PFSK-1 (cell line): ENCODE data around the gene FAM118B.

Experiments
- FOXP2 ChIP-seq: optimal IDR thresholded peaks from 2 replicates; pipeline ENCODE3; 2011; ENCODE audit warnings: borderline replicate concordance, control low read depth, inconsistent platforms; ENCODE audit not compliant: insufficient read depth; ENCODE audit errors: extremely low read length, extremely low read depth
- POLR2AphosphoS5 ChIP-seq: IDR thresholded peaks from 2 replicates; pipeline ENCODE4 v1.6.1; 2012; ENCODE audit warnings: low read depth, mild to moderate bottlenecking, control low read depth, low read length, moderate library complexity
- REST ChIP-seq, 2 experiments: IDR thresholded peaks; 2 replicates each; pipeline versions ENCODE4 v1.6.1 to v1.8.0; 2011 to 2012; ENCODE audit warnings: low read depth in 2 of 2, low read length in 2 of 2, control low read depth in 1 of 2, inconsistent platforms in 1 of 2, mild to moderate bottlenecking in 1 of 2, moderate library complexity in 1 of 2; ENCODE audit not compliant: insufficient read depth in 1 of 2
- SIN3A ChIP-seq: IDR thresholded peaks from 2 replicates; pipeline ENCODE4 v1.6.1; 2012; ENCODE audit warnings: mild to moderate bottlenecking, low read length, moderate library complexity, borderline replicate concordance; ENCODE audit not compliant: insufficient read depth
- TAF1 ChIP-seq: IDR thresholded peaks from 2 replicates; pipeline ENCODE4 v1.6.1; 2012; ENCODE audit warnings: low read length, control low read depth, borderline replicate concordance; ENCODE audit not compliant: insufficient read depth

Gene FAM118B

GRCh38 chr11:126256216-126256615 is 44.6 kb downstream of the FAM118B start:
- TF ChIP-seq REST (IDR thresholded peaks at IDR 0.05; ENCODE audit: insufficient read depth in 1 of 2, low read depth in 2 of 2, low read length in 2 of 2), result no peak

GRCh38 chr11:126257144-126257543 is 45.6 kb downstream of the FAM118B start:
- TF ChIP-seq SIN3A, result no peak
- no peak for TF ChIP-seq TAF1
- no peak for TF ChIP-seq REST (IDR thresholded peaks at IDR 0.05; ENCODE audit: insufficient read depth in 1 of 2, low read depth in 2 of 2, low read length in 2 of 2)
- TF ChIP-seq FOXP2, result no peak
- no peak for TF ChIP-seq POLR2AphosphoS5

DNA sequence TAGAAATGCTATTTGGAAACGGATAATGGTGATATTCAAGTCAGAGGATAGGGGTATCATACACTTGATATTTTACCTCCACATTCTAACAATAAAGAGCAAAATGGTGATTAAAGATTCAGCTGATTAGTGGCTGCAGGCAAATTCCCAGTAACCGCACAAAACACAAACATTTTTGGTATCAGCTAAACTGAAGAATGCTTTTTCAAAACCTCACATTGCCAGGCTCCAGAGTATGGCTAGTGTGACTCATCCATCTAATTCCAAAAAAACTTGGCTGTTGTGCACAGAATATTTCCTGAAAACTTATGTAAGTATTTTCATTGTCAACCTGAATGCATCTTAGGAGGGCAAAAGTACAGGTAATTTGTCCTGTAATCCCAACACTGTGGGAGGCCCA is 46.2 kb downstream of the FAM118B start:
- no peak for TF ChIP-seq SIN3A
- no peak for TF ChIP-seq FOXP2
- TF ChIP-seq REST (IDR thresholded peaks at IDR 0.05; ENCODE audit: insufficient read depth in 1 of 2, low read depth in 2 of 2, low read length in 2 of 2), result no peak
- TF ChIP-seq TAF1, result no peak
- TF ChIP-seq POLR2AphosphoS5, result no peak

DNA sequence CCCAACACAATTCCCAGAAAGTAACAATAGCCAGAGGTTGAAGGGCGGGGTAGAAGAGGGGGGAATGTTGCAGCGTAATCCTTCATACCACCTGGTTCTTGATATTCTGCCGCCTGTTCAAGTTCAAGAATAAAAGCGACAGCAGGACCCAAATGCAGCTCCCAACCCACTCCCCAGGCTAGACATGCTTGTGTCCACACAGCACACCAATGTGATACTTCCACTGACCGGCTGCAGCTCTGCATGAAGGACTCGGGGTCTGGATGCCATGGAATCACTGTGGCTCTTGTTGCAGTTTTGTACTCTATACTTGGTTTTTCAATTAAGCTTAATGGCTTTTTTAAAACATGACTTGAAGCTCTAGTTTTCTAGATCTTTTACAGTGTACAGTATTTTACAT is 50.6 kb downstream of the FAM118B start:
- TF ChIP-seq FOXP2 (no peak), SIN3A (no peak), REST (IDR thresholded peaks at IDR 0.05; ENCODE audit: insufficient read depth in 1 of 2, low read depth in 2 of 2, low read length in 2 of 2) (no peak)

GRCh38 chr11:126263489-126263888 is 51.9 kb downstream of the FAM118B start:
- TF ChIP-seq FOXP2 (no peak), SIN3A (no peak), POLR2AphosphoS5 (no peak; the same call in 1 of the 2 replicates), REST (IDR thresholded peaks at IDR 0.05; ENCODE audit: insufficient read depth in 1 of 2, low read depth in 2 of 2, low read length in 2 of 2) (no peak), TAF1 (no peak)
